Progenitor cell of endocrine pancreas (in vitro differentiated cells): ENCODE results near the gene PPM1A. TPM values are rescaled to one million over a fixed set of nuclear protein-coding genes. Genes with fewer than 3 reads are reported as not detected.

Experiments
- DNase-seq: peaks from one replicate; pipeline ENCODE4 v3.0.0; 2021; ENCODE audit warnings: low spot score; ENCODE audit not compliant: unreplicated experiment
- H3K27ac Mint-ChIP-seq: 2 replicates; pipeline ENCODE4 v1.8.0; 2021; ENCODE audit warnings: mild to moderate bottlenecking, moderate library complexity, mixed read lengths
- H3K27me3 Mint-ChIP-seq: 2 replicates; pipeline ENCODE4 v1.8.0; 2021; ENCODE audit warnings: mixed read lengths
- H3K36me3 Mint-ChIP-seq: 2 replicates; pipeline ENCODE4 v1.8.0; 2022; ENCODE audit warnings: mixed read lengths; ENCODE audit not compliant: insufficient read depth
- H3K4me1 Mint-ChIP-seq: 2 replicates; pipeline ENCODE4 v1.8.0; 2021; ENCODE audit warnings: low read depth, mixed read lengths
- H3K4me3 Mint-ChIP-seq: 2 replicates; pipeline ENCODE4 v1.8.0; 2021; ENCODE audit warnings: low read depth, mild to moderate bottlenecking, moderate library complexity, mixed read lengths
- H3K9me3 Mint-ChIP-seq: 2 replicates; pipeline ENCODE4 v1.8.0; 2021; ENCODE audit warnings: low read depth, mixed read lengths
- total RNA-seq: library from RNA; stranded (reverse); gene quantifications from 2 replicates; pipeline ENCODE4 v1.2.1, GENCODE V29; 2021
- TF ChIP-seq, protein P1 (sequence below): fragments of 200-600 bp; sonication (generic); IDR thresholded peaks from one replicate; pipeline ENCODE4 v1.5.0; 2021; ENCODE audit warnings: antibody characterized with exemption, mild to moderate bottlenecking; ENCODE audit not compliant: unreplicated experiment

The PPM1A gene
- total RNA-seq, 1 donor from 2014 or later, result 43.1 TPM

DNA sequence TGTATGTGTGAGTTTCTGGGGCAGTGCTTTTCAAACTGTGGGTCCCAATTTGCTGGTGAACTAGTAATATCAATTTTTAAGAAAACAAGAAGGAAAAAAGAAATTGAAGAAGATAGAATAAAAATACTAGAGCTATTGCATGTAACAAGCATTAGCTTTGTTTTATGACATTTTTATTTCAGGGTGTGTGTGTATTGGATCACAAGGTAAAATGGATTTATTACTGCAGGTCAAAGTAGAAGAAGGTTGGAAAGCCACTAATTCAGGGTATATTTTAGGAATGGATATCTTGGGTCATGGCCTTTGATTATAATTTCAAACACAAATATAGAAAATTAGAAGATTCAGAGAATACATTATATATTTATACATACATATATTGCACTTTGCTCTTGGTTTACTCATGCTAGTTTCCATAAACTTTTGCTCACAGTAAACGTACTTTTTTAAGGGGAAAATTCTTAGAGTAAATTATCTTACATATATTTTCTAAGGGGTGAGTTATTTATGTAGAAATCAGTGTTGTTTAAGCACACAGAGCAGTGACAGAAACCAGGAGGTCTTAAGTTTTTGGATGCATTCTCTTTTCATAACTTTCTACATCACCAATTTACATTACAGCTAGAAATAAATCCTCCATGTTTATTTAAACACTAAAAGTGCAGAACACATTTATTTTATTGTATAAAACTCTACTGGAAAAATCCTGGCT, 34.5 kb upstream of the PPM1A start:
- H3K27ac Mint-ChIP-seq, result no peak overlapping the region
- H3K4me3 Mint-ChIP-seq, result no peak overlapping the region
- TF ChIP-seq, protein P1, sequence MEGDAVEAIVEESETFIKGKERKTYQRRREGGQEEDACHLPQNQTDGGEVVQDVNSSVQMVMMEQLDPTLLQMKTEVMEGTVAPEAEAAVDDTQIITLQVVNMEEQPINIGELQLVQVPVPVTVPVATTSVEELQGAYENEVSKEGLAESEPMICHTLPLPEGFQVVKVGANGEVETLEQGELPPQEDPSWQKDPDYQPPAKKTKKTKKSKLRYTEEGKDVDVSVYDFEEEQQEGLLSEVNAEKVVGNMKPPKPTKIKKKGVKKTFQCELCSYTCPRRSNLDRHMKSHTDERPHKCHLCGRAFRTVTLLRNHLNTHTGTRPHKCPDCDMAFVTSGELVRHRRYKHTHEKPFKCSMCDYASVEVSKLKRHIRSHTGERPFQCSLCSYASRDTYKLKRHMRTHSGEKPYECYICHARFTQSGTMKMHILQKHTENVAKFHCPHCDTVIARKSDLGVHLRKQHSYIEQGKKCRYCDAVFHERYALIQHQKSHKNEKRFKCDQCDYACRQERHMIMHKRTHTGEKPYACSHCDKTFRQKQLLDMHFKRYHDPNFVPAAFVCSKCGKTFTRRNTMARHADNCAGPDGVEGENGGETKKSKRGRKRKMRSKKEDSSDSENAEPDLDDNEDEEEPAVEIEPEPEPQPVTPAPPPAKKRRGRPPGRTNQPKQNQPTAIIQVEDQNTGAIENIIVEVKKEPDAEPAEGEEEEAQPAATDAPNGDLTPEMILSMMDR, result no peak
- no peaks in the 10 kb centered on the region for H3K4me1 Mint-ChIP-seq
- no peaks in the 10 kb centered on the region for H3K9me3 Mint-ChIP-seq
- no peaks in the 10 kb centered on the region for H3K36me3 Mint-ChIP-seq
- no peak for DNase-seq
- H3K27me3 Mint-ChIP-seq, result peaks cover 3% of the 10 kb centered on the region

DNA sequence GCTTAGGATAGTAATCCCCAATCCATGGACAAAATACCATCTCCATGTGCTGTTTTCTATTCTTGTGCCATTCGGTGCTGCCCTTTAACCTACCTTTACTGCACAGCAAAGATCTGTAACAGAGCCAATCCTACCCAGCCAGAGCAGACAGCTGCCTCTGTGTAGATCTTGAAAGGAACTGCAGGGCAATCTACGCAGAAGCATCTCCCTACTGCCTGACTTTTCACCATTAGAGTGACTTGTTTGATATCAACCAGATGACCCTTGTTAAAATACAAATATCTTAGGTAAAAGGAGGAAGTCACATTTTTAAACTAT, 33.9 kb upstream of the PPM1A start:
- TF ChIP-seq, protein P1, result no peak
- no peaks in the 10 kb centered on the region for H3K9me3 Mint-ChIP-seq
- no peak overlapping the region for H3K4me3 Mint-ChIP-seq
- H3K27me3 Mint-ChIP-seq, result peaks cover 3% of the 10 kb centered on the region
- DNase-seq, result no peak
- no peaks in the 10 kb centered on the region for H3K36me3 Mint-ChIP-seq
- H3K4me1 Mint-ChIP-seq, result no peaks in the 10 kb centered on the region
- H3K27ac Mint-ChIP-seq, result no peak overlapping the region

DNA sequence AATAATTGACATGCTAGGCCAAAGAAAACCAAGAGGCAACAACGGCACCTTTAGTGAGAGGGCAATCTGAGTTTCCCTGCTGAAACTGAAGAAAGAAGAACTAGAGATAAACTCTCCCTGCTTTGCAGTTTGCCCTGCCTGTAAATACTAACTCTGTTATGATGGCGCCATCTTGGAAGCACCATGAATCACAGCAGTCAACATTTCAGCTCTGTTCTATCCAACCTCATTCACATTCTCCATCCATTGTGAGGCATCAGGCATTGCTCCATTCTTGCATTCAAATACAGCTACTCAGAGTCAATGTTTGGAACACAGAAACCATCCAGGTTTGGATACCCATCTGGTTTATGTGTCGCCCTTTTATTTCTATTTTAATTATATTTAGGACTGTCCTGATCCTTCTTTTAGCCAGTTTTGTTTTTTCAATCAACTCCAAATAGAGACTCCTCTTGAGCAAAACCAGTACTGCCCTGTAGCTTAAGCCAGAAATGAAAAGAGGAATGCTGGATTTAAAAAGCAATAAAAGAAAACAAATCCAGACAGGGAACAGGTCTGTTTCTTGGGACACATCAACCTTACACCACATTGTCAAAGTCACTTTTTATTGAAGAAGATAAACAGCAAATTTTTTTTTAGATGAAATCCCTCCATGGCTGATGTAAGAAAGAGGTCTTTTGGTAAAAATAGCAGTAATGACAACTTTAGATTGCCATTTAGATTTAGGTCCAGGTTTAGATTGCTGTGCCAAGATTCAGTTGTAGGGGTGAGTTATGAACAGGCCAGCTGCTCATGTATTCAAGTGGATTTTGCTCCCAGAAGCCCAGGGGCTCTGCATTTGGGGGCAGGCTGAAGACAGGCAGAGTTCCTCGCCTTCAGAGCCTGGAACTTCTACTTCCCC, 33.3 kb upstream of the PPM1A start:
- no peak overlapping the region for H3K4me3 Mint-ChIP-seq
- H3K4me1 Mint-ChIP-seq, result peaks cover 5% of the 10 kb centered on the region
- no peaks in the 10 kb centered on the region for H3K9me3 Mint-ChIP-seq
- H3K27ac Mint-ChIP-seq, result no peak overlapping the region
- peaks cover 3% of the 10 kb centered on the region for H3K27me3 Mint-ChIP-seq
- TF ChIP-seq, protein P1, result no peak
- no peaks in the 10 kb centered on the region for H3K36me3 Mint-ChIP-seq
- DNase-seq, result no peak

DNA sequence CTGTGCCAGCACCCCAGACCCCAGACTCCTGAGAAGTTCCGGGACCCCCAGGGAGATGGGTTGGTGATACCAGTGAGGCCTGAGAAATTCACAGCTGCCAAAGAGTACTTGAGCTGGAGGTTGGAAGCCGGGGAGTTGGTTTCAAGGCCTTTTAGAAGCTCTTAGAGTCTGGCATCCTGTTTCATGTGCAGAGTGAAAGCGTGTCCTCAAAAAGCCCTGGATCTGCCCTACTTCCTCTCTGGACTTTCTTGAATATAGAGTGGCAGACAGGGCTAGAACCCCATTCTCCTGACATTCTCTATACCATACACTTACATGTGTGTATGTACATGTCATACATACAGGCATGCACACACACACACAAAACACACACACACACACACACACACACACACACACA, 31.3 kb upstream of the PPM1A start:
- H3K27me3 Mint-ChIP-seq, result peaks cover 3% of the 10 kb centered on the region
- no peaks in the 10 kb centered on the region for H3K9me3 Mint-ChIP-seq
- no peaks in the 10 kb centered on the region for H3K36me3 Mint-ChIP-seq
- peaks cover 5% of the 10 kb centered on the region for H3K4me1 Mint-ChIP-seq
- no peak overlapping the region for H3K4me3 Mint-ChIP-seq
- DNase-seq, result no peak
- no peak overlapping the region for H3K27ac Mint-ChIP-seq
- TF ChIP-seq, protein P1, result no peak

DNA sequence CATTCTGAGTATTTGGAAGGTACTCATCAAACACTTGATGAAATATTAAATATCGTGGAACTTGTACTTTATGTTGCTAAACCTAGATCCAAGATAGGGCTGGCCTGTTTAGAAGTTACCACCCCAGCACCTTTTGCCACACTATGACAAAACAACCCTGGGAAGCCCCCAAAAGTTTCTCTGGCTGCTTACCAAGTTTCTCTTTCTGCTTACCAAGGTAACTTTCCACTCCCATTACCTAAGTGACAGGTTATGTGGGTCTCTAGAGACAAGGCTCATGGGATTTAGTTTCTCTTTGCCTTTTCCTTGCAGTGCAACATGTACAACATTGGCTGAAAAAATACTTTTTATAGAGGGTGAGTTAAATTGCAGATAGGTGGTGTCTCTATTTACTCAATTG, 28.9 kb upstream of the PPM1A start:
- Mint-ChIP-seq H3K4me1 (peaks cover 13% of the 10 kb centered on the region), H3K9me3 (no peaks in the 10 kb centered on the region), H3K27me3 (no peaks in the 10 kb centered on the region), H3K27ac (no peak overlapping the region), H3K36me3 (no peaks in the 10 kb centered on the region), H3K4me3 (no peak overlapping the region)
- no peak for DNase-seq
- TF ChIP-seq, protein P1, result no peak
